NCI-H526 (cell line): ENCODE data around the gene CD83.
A peak's percentile ranks its signal among the peaks of the same experiment; 100 is the strongest.
"Not testable (repeated sequence)": the region's sequence is repeated elsewhere in the genome, so short reads cannot be mapped to it uniquely, and the experiment has no call there.

Experiments
- DNase-seq, 2 experiments: peaks; one replicate each; lab custom pipeline; 2025; lab: John Stamatoyannopoulos, UW

CD83 gene

GRCh38 chr6:14117158-14118090, at the start of gene CD83:
CD83 (plus strand) TSS chr6:14117772; CDS start chr6:14117812, 40 bp downstream.
- peak; percentile 48 to 85 for DNase-seq

GRCh38 chr6:14068133-14068532, 49.4 kb upstream of the CD83 start:
- DNase-seq, result no peak

- DNase-seq, result no peak
These were observed 48.9 kb upstream of the CD83 start for GRCh38 chr6:14068623-14069022.

- no peak for DNase-seq
These were observed 47.1 kb upstream of the CD83 start for GRCh38 chr6:14070457-14070856.

GRCh38 chr6:14072084-14072483, 45.5 kb upstream of the CD83 start:
- DNase-seq, result no peak

- DNase-seq, result not testable (repeated sequence)
These were observed 43.8 kb upstream of the CD83 start for GRCh38 chr6:14073561-14074354.

GRCh38 chr6:14074476-14075094, 43.0 kb upstream of the CD83 start:
- no peak for DNase-seq

GRCh38 chr6:14075095-14075503, 42.5 kb upstream of the CD83 start:
- DNase-seq, result peak in 1 of 2 experiments; percentile 24

GRCh38 chr6:14077193-14077867, 40.2 kb upstream of the CD83 start:
- DNase-seq, result no peak

GRCh38 chr6:14079433-14079832, 38.1 kb upstream of the CD83 start:
- no peak for DNase-seq

- no peak for DNase-seq
These were observed 37.6 kb upstream of the CD83 start for GRCh38 chr6:14079971-14080370.

- DNase-seq, result no peak
These were observed 36.4 kb upstream of the CD83 start for GRCh38 chr6:14081126-14081525.

GRCh38 chr6:14082771-14083170, 34.8 kb upstream of the CD83 start:
- no peak for DNase-seq

GRCh38 chr6:14083262-14083661, 34.3 kb upstream of the CD83 start:
- DNase-seq, result no peak

GRCh38 chr6:14083751-14084150, 33.8 kb upstream of the CD83 start:
- no peak for DNase-seq

- no peak for DNase-seq
These were observed 33.2 kb upstream of the CD83 start for GRCh38 chr6:14084388-14084787.

GRCh38 chr6:14085176-14085787, 32.3 kb upstream of the CD83 start:
- no peak for DNase-seq

- no peak for DNase-seq
These were observed 30.9 kb upstream of the CD83 start for GRCh38 chr6:14086701-14087100.

- DNase-seq, result no peak
These were observed 28.9 kb upstream of the CD83 start for GRCh38 chr6:14088600-14089192.

- DNase-seq, result no peak
These were observed 28.3 kb upstream of the CD83 start for GRCh38 chr6:14089224-14089623.

GRCh38 chr6:14091339-14091978, 26.1 kb upstream of the CD83 start:
- DNase-seq, result no peak
